ENCODE data around the gene CCL28.
"Not testable (repeated sequence)": the region's sequence is repeated elsewhere in the genome, so short reads cannot be mapped to it uniquely, and the experiment has no call there.

Gene CCL28

GRCh38 chr5:43412156-43412555, at the start of gene CCL28:
Gene CCL28 (minus strand): TSS chr5:43412391. CDS start chr5:43412316, 75 bp downstream.
- no peak for DNase-seq (ENCODE audit: low spot score)

GRCh38 chr5:43461066-43461465, 48.9 kb upstream of the CCL28 start:
- DNase-seq (ENCODE audit: low spot score) = no peak

GRCh38 chr5:43456556-43456955, 44.4 kb upstream of the CCL28 start:
- no peak for DNase-seq (ENCODE audit: low spot score)

GRCh38 chr5:43441575-43441974, 29.4 kb upstream of the CCL28 start:
- DNase-seq (ENCODE audit: low spot score) = not testable (repeated sequence)

GRCh38 chr5:43437062-43437660, 25.0 kb upstream of the CCL28 start:
- no peak for DNase-seq (ENCODE audit: low spot score)

GRCh38 chr5:43433382-43433781, 21.2 kb upstream of the CCL28 start:
- no peak for DNase-seq (ENCODE audit: low spot score)

GRCh38 chr5:43432486-43433375, 20.5 kb upstream of the CCL28 start:
- DNase-seq (ENCODE audit: low spot score) = no peak

GRCh38 chr5:43429706-43430105, 17.5 kb upstream of the CCL28 start:
- no peak for DNase-seq (ENCODE audit: low spot score)

GRCh38 chr5:43429016-43429415, 16.8 kb upstream of the CCL28 start:
- DNase-seq (ENCODE audit: low spot score) = no peak

- no peak for DNase-seq (ENCODE audit: low spot score)
These were observed 15.1 kb upstream of the CCL28 start for GRCh38 chr5:43427306-43427705.

GRCh38 chr5:43425983-43426382, 13.8 kb upstream of the CCL28 start:
- no peak for DNase-seq (ENCODE audit: low spot score)

- not testable (repeated sequence) for DNase-seq (ENCODE audit: low spot score)
These were observed 10.9 kb upstream of the CCL28 start for GRCh38 chr5:43423086-43423485.

- no peak for DNase-seq (ENCODE audit: low spot score)
These were observed 10.0 kb upstream of the CCL28 start for GRCh38 chr5:43422143-43422542.

GRCh38 chr5:43421450-43422133, 9.4 kb upstream of the CCL28 start:
- DNase-seq (ENCODE audit: low spot score) = no peak

- DNase-seq (ENCODE audit: low spot score) = no peak
These were observed 8.1 kb upstream of the CCL28 start for GRCh38 chr5:43420241-43420640.

- DNase-seq (ENCODE audit: low spot score) = no peak
These were observed 6.4 kb upstream of the CCL28 start for GRCh38 chr5:43418561-43418960.

GRCh38 chr5:43416803-43417394, 4.7 kb upstream of the CCL28 start:
- no peak for DNase-seq (ENCODE audit: low spot score)

GRCh38 chr5:43415935-43416802, 4.0 kb upstream of the CCL28 start:
- no peak for DNase-seq (ENCODE audit: low spot score)

- DNase-seq (ENCODE audit: low spot score) = no peak
These were observed 1.8 kb upstream of the CCL28 start for GRCh38 chr5:43413966-43414365.

- DNase-seq (ENCODE audit: low spot score) = no peak
These were observed 453 bp upstream of the CCL28 start for GRCh38 chr5:43412644-43413043.

- no peak for DNase-seq (ENCODE audit: low spot score)
These were observed 696 bp downstream of the CCL28 start for GRCh38 chr5:43411495-43411894.

- DNase-seq (ENCODE audit: low spot score) = no peak
These were observed 1.8 kb downstream of the CCL28 start for GRCh38 chr5:43410414-43410813.

Measured in CD4-positive, alpha-beta T cell treated with Interleukin-15 for 4 hours (primary cell).